Transverse colon (tissue), 4 donors: ENCODE data around the gene SLC26A3. TPM values are rescaled to one million over a fixed set of nuclear protein-coding genes. Genes with fewer than 3 reads are reported as not detected.

ENCODE experiments used
- DNase-seq: peaks from one replicate; pipeline ENCODE4 v3.0.0-alpha.2; 2019
- H3K27ac ChIP-seq, 4 donors: fragments of 200-600 bp; sonication (generic); 2 replicates each; pipeline ENCODE4 v1.5.1; 2016 to 2018; ENCODE audit warnings: inconsistent platforms in 4 of 4
- H3K27me3 ChIP-seq: fragments of 200-600 bp; sonication (generic); 2 replicates; pipeline ENCODE4 v1.5.1; 2017; ENCODE audit warnings: inconsistent platforms
- H3K36me3 ChIP-seq, 4 donors: fragments of 200-600 bp; sonication (generic); 2 replicates each; pipeline ENCODE4 v1.5.1; 2017 to 2019; ENCODE audit warnings: inconsistent platforms in 4 of 4
- H3K4me1 ChIP-seq, 4 donors: fragments of 200-600 bp; sonication (generic); 2 replicates each; pipeline ENCODE4 v1.5.1; 2017 to 2020; ENCODE audit warnings: inconsistent platforms in 4 of 4
- H3K4me3 ChIP-seq, 4 donors: fragments of 200-600 bp; sonication (generic); 1 replicate in 1 of 4; 2 replicates in 3 of 4; pipeline versions ENCODE4 v1.5.1 to v1.6.1; 2017 to 2019; ENCODE audit warnings: inconsistent platforms in 4 of 4
- H3K9me3 ChIP-seq, 2 donors: fragments of 200-600 bp; sonication (generic); 2 replicates each; pipeline ENCODE4 v1.5.1; 2017 to 2019; ENCODE audit warnings: inconsistent platforms in 2 of 2
- EP300 ChIP-seq: sonication (generic); formaldehyde crosslinking; IDR thresholded peaks from one replicate; pipeline ENCODE4 v1.6.1; 2017; ENCODE audit warnings: antibody characterized with exemption, low read depth
- POLR2A ChIP-seq: fragments of 450-650 bp; IDR thresholded peaks from one replicate; pipeline ENCODE4 v1.6.1; 2016; ENCODE audit warnings: antibody characterized with exemption, mild to moderate bottlenecking, moderate library complexity
- POLR2AphosphoS5 ChIP-seq, 3 donors: sonication (generic); formaldehyde crosslinking; IDR thresholded peaks; one replicate each; pipeline ENCODE4 v1.6.1; 2016; ENCODE audit warnings: antibody characterized with exemption in 3 of 3
- WGBS, 2 donors: methylation state at CpG; one replicate each; pipeline ENCODE4 v1.1.5; 2018; ENCODE audit warnings: low coverage in 1 of 2; 5-methylcytosine and 5-hydroxymethylcytosine counted together
- in situ Hi-C, 4 donors: fragments of 200-750 bp; cut with MboI; loops; one replicate each; pipeline versions ENCODE4 v1.15.0 to v1.15.1; 2017; ENCODE audit warnings: low sequenced_read_pairs in 3 of 4, low pct_ligation_motif_present in 1 of 4, low pct_unique_long_range_greater_than_20kb in 1 of 4
- intact Hi-C: fragments of 100-400 bp; cut with DNase I; formaldehyde crosslinking; loops from one replicate; pipeline ENCODE4 v1.15.1; 2023; ENCODE audit warnings: low total_unique reads
- total RNA-seq, 4 donors: library from RNA; depleted of rRNA; stranded (reverse); fragments of >200 nt; gene quantifications; one replicate each; pipeline ENCODE4 v1.1.0, GENCODE V29; 2016
- TF ChIP-seq, protein P1 (sequence below), 5 experiments: fragments of 200-600 bp in 3 of 5; fragments of 450-650 bp in 2 of 5; sonication (generic) in 3 of 5; IDR thresholded peaks; 1 replicate in 2 of 5; 2 replicates in 3 of 5; pipeline ENCODE4 v1.5.1; 2016 to 2017; ENCODE audit warnings: antibody characterized with exemption in 5 of 5, inconsistent platforms in 3 of 5, mild to moderate bottlenecking in 2 of 5, moderate library complexity in 1 of 5

Gene SLC26A3
- total RNA-seq, 4 donors from 2014 or later: 296 to 4,526 (median 2,822) TPM

DNA sequence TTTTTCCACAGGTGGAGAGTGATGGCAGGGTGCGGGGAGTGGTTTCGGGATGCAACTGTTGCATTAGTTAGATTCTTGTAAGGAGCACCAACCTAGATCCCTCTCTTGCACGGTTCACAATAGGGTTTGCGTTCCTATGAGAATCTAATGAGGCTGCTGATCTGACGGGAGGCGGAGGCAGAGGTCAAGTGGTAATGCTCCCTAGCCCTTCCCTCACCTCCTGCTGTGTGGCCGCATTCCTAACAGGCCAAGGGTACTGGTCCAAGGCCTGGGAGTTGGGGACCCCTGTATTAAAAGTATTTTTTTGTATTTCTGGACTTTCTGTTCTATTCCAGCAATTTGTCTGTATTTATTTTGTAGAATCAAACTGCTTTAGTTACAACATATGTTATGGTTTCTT lies 51.9 kb downstream of the SLC26A3 start:
- in situ Hi-C loops: no loop called here
- H3K27me3 ChIP-seq: no peaks in the 10 kb centered on the region
- no peak for DNase-seq
- H3K4me3 ChIP-seq: no peak overlapping the region
- no peak overlapping the region for H3K27ac ChIP-seq
- intact Hi-C loops: no loop called here
- no peak for TF ChIP-seq EP300
- TF ChIP-seq POLR2AphosphoS5 (IDR thresholded peaks at IDR 0.05): no peak
- TF ChIP-seq, protein P1, sequence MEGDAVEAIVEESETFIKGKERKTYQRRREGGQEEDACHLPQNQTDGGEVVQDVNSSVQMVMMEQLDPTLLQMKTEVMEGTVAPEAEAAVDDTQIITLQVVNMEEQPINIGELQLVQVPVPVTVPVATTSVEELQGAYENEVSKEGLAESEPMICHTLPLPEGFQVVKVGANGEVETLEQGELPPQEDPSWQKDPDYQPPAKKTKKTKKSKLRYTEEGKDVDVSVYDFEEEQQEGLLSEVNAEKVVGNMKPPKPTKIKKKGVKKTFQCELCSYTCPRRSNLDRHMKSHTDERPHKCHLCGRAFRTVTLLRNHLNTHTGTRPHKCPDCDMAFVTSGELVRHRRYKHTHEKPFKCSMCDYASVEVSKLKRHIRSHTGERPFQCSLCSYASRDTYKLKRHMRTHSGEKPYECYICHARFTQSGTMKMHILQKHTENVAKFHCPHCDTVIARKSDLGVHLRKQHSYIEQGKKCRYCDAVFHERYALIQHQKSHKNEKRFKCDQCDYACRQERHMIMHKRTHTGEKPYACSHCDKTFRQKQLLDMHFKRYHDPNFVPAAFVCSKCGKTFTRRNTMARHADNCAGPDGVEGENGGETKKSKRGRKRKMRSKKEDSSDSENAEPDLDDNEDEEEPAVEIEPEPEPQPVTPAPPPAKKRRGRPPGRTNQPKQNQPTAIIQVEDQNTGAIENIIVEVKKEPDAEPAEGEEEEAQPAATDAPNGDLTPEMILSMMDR (IDR thresholded peaks at IDR 0.05): no peak
- TF ChIP-seq POLR2A: no peak
- peaks cover under 1 to 26% (median 10%) of the 10 kb centered on the region in 4 donors for H3K4me1 ChIP-seq
- WGBS, 2 donors: 93% methylated on average over 7 of the region's 7 CpGs; no CpG with 5 or more reads in 1 of the 2 donors
- no peaks in the 10 kb centered on the region for H3K9me3 ChIP-seq
- peaks cover 0 to 61% (median 21%) of the 10 kb centered on the region in 4 donors for H3K36me3 ChIP-seq

DNA sequence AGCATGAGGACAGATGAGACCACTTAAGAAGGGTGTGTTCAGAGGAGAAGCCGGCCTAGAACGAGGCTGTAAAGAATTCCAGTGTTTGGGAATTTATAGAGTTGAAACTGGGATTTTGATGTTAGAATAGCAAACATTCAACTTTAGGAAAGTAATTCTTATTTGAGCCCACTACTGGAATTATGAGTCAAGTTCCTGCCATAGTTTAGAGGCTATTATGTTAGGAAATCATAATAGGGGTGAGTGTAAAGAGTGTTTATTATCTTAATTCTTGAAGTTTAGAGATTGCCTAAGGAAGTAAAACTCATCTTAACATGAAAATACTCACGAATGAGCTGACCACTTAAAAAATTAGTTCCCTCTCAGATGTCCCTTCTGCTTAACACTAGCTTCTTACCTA lies 57.0 kb downstream of the SLC26A3 start:
- Histone ChIP-seq H3K4me3 (peak overlapping the region in 1 of 4 donors; percentile 79), H3K27ac (no peak overlapping the region), H3K4me1 (peaks cover 19 to 51% (median 30%) of the 10 kb centered on the region in 4 donors), H3K36me3 (peaks cover 0 to 17% (median 8%) of the 10 kb centered on the region in 4 donors), H3K9me3 (no peaks in the 10 kb centered on the region), H3K27me3 (no peaks in the 10 kb centered on the region)
- no peak for TF ChIP-seq POLR2AphosphoS5 (IDR thresholded peaks at IDR 0.05)
- TF ChIP-seq POLR2A: no peak
- no peak for TF ChIP-seq EP300
- TF ChIP-seq, protein P1 (IDR thresholded peaks at IDR 0.05): no peak
- no peak for DNase-seq
- 55 to 63% methylated on average over 3 of the region's 3 CpGs for WGBS, 2 donors
- intact Hi-C loops (no loop called here), in situ Hi-C loops (loop anchor here (5.0 to 25.0 kb wide), 6 partner anchors 129 to 559 kb away; partner anchors contain the start of genes COG5 (in 2 of the 4), DUS4L (in 2 of the 4), LAMB4 (in 2 of the 4) and DLD (in 1 of the 4))

DNA sequence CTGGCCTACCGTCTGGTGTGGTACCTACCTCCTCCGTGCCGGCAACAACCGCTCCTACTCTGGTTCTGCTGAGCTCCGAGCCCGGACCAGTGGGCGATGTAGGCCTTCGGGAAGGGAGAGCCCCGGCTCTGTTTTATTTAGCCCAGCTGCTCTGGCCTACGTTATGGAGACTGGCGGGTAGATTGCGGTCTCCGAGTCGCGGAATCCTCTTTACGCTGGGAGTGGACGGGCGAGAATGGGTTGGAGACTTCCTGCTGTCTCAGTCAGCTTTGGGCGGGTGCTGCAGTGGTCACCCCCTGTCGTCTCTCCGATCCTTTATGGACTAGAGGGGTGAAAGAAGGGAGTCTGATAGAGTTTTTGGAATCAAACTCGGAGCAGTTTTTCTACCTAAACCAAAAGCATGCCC lies 58.7 kb downstream of the SLC26A3 start:
- WGBS, 2 donors: 0% methylated on average over 4 to 22 of the region's 22 CpGs
- peaks cover 19 to 51% (median 30%) of the 10 kb centered on the region in 4 donors for H3K4me1 ChIP-seq
- no peak for DNase-seq
- H3K4me3 ChIP-seq: peak overlapping the region; percentile 59 to 84 (median 73)
- H3K9me3 ChIP-seq: no peaks in the 10 kb centered on the region
- peak overlapping the region; percentile 93 to 96 (median 94) for H3K27ac ChIP-seq
- H3K36me3 ChIP-seq: peaks cover 0 to 3% (median under 1%) of the 10 kb centered on the region in 4 donors
- H3K27me3 ChIP-seq: no peaks in the 10 kb centered on the region
- in situ Hi-C loops: loop anchor here (10.0 to 25.0 kb wide), 5 partner anchors 130 to 557 kb away; partner anchors contain the start of genes COG5 (in 2 of the 4), DUS4L (in 2 of the 4), LAMB4 (in 2 of the 4) and DLD (in 1 of the 4)
- TF ChIP-seq, protein P1 (IDR thresholded peaks at IDR 0.05): no peak
- intact Hi-C loops: no loop called here

DNA sequence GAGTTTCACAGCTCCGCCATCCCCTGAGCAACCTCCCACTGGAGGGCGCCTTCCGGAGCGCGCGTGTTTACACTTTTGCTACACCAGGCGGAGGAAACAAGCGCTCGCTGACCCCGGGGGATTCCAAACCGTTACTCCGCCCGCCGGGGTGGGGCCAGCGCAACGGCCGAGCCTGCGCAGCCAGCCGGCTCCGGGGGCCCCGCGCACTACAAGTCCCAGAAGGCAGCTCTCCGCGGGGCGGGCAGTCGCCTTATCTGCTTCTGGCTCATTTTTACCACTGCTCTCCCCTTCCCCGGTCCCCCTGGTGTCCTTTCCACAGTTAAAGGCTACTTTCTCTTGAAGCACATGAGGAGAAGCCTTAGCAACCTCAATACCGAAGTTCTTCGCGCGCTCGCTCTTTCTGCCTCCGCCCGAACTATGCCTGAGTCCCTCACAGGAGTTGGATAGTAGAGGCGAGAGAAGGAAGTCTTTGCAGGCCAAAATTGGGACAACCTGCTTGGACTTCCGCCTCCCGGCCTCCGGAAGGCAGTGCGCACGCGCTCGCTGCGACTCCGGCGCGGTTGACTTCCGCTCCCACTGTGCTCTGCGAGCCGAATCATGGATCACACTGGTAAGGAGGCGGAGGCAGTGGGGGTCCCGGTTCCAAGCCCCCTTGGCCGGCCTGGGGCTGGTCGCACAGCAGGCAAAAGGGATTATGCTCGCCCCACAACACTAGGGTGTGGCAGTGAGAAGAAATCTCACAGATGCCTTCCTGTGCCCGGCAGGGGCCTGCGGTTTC lies 59.3 kb downstream of the SLC26A3 start, which contains the start of gene CBLL1:
Gene CBLL1 (plus strand): TSS at position 576 of the 778 bp plus-strand sequence. CDS start 22 bp downstream, at position 598.
- peak within 1 kb of the TSS; percentile 59 to 84 (median 73) for H3K4me3 ChIP-seq
- H3K27me3 ChIP-seq: no peaks in the 10 kb centered on the region
- peaks cover 19 to 49% (median 30%) of the 10 kb centered on the region in 4 donors for H3K4me1 ChIP-seq
- DNase-seq: peak; percentile 97
- 0% methylated on average over 46 of the region's 56 CpGs; no CpG with 5 or more reads in 1 of the 2 donors for WGBS, 2 donors
- in situ Hi-C loops (loop anchor here (10.0 to 25.0 kb wide), 5 partner anchors 131 to 556 kb away; partner anchors contain the start of genes COG5 (in 2 of the 4), DUS4L (in 2 of the 4), LAMB4 (in 2 of the 4) and DLD (in 1 of the 4)), intact Hi-C loops (loop anchor here (1.0 kb wide), 1 partner anchor 136 kb away; no protein-coding TSS in a partner anchor)
- no peaks in the 10 kb centered on the region for H3K9me3 ChIP-seq
- TF ChIP-seq EP300: no peak
- peak; percentile 69 to 91 (median 90) for TF ChIP-seq POLR2AphosphoS5 (IDR thresholded peaks at IDR 0.05)
- TF ChIP-seq, protein P1 (IDR thresholded peaks at IDR 0.05): peak; percentile 65 to 83 (median 71)
- peak; percentile 68 for TF ChIP-seq POLR2A
- H3K36me3 ChIP-seq: no peaks in the 10 kb centered on the region
- peak within 1 kb of the TSS; percentile 93 to 96 (median 94) for H3K27ac ChIP-seq
